Esophagus muscularis mucosa (tissue), 4 donors: Measurements from ENCODE around the gene IFNL1. TPM values are rescaled to one million over a fixed set of nuclear protein-coding genes. Genes with fewer than 3 reads are reported as not detected.

Experiments
- DNase-seq: peaks from one replicate; pipeline ENCODE4 v3.0.0-alpha.2; 2017; ENCODE audit errors: extremely low spot score
- H3K27ac ChIP-seq, 4 donors: fragments of 200-600 bp; sonication (generic); replicated peaks in 1 of 4; 1 replicate in 3 of 4; 2 replicates in 1 of 4; pipeline ENCODE4 v1.5.1; 2016 to 2019; ENCODE audit warnings: mild to moderate bottlenecking in 1 of 4
- H3K27me3 ChIP-seq, 4 donors: fragments of 200-600 bp; sonication (generic); one replicate each; pipeline versions ENCODE4 v1.5.1 to v1.6.0; 2016 to 2019
- H3K36me3 ChIP-seq, 4 donors: fragments of 200-600 bp; sonication (generic); one replicate each; pipeline ENCODE4 v1.5.1; 2016 to 2019
- H3K4me1 ChIP-seq, 4 donors: fragments of 200-600 bp; sonication (generic); one replicate each; pipeline ENCODE4 v1.5.1; 2016 to 2019
- H3K4me3 ChIP-seq, 4 donors: fragments of 200-600 bp; sonication (generic); 1 replicate in 2 of 4; 2 replicates in 2 of 4; pipeline ENCODE4 v1.5.1; 2016 to 2019; ENCODE audit warnings: mild to moderate bottlenecking in 4 of 4, moderate library complexity in 1 of 4
- H3K9me3 ChIP-seq, 4 donors: fragments of 200-600 bp; sonication (generic); 1 replicate in 3 of 4; 2 replicates in 1 of 4; pipeline ENCODE4 v1.5.1; 2016 to 2019
- CTCF ChIP-seq, 3 experiments: fragments of 200-600 bp in 2 of 3; fragments of 450-650 bp in 1 of 3; sonication (generic) in 2 of 3; IDR thresholded peaks; one replicate each; pipeline ENCODE4 v1.5.1; 2017 to 2019; ENCODE audit warnings: antibody characterized with exemption in 3 of 3, mild to moderate bottlenecking in 2 of 3, moderate library complexity in 1 of 3
- EP300 ChIP-seq: sonication (generic); formaldehyde crosslinking; IDR thresholded peaks from one replicate; pipeline ENCODE4 v1.6.1; 2017; ENCODE audit warnings: antibody characterized with exemption
- POLR2A ChIP-seq: fragments of 450-650 bp; IDR thresholded peaks from one replicate; pipeline ENCODE4 v1.6.1; 2017; ENCODE audit warnings: antibody characterized with exemption, moderate library complexity, mild to moderate bottlenecking, low read depth
- POLR2AphosphoS5 ChIP-seq, 2 donors: sonication (generic); formaldehyde crosslinking; IDR thresholded peaks; one replicate each; pipeline ENCODE4 v1.6.1; 2017; ENCODE audit warnings: antibody characterized with exemption in 2 of 2
- WGBS: methylation state at CpG from one replicate; pipeline ENCODE4 v1.1.5; 2018; 5-methylcytosine and 5-hydroxymethylcytosine counted together
- intact Hi-C: fragments of 100-400 bp; cut with DNase I; formaldehyde crosslinking; loops from one replicate; pipeline ENCODE4 v1.15.1; 2023
- total RNA-seq, 4 donors: library from RNA; depleted of rRNA; stranded (reverse); fragments of >200 nt; gene quantifications; one replicate each; pipeline versions ENCODE4 v1.1.0 to v1.2.1, GENCODE V29; 2016

Gene IFNL1
- not detected for total RNA-seq

GRCh38 chr19:39296055-39296645 lies at the start of gene IFNL1:
IFNL1 (plus strand) TSS chr19:39296407; CDS start chr19:39296422, 15 bp downstream.
- Histone ChIP-seq H3K36me3 (no peaks in the 10 kb centered on the region), H3K27me3 (peaks cover 0 to 49% (median 0%) of the 10 kb centered on the region in 4 donors), H3K4me3 (no peak within 1 kb of the TSS), H3K4me1 (no peaks in the 10 kb centered on the region), H3K27ac (no peak within 1 kb of the TSS), H3K9me3 (no peaks in the 10 kb centered on the region)
- no peak for DNase-seq
- intact Hi-C loops: no loop called here
- WGBS: 87% methylated on average over 9 of the region's 11 CpGs
- TF ChIP-seq POLR2AphosphoS5 (IDR thresholded peaks at IDR 0.05): no peak
- no peak for TF ChIP-seq CTCF (IDR thresholded peaks at IDR 0.05)
- TF ChIP-seq POLR2A: no peak
- no peak for TF ChIP-seq EP300

GRCh38 chr19:39246951-39247669 lies 49.1 kb upstream of the IFNL1 start:
- Histone ChIP-seq H3K4me1 (peaks cover 11 to 18% (median 14%) of the 10 kb centered on the region in 4 donors), H3K4me3 (peak overlapping the region; percentile 2 to 27 (median 22)), H3K27me3 (peaks cover 0 to 74% (median 23%) of the 10 kb centered on the region in 4 donors), H3K9me3 (no peaks in the 10 kb centered on the region), H3K36me3 (no peaks in the 10 kb centered on the region), H3K27ac (no peak overlapping the region)
- DNase-seq: no peak
- 29% methylated on average over 16 of the region's 42 CpGs for WGBS
- intact Hi-C loops: no loop called here
- TF ChIP-seq POLR2AphosphoS5 (IDR thresholded peaks at IDR 0.05): no peak
- no peak for TF ChIP-seq POLR2A
- no peak for TF ChIP-seq EP300
- no peak for TF ChIP-seq CTCF (IDR thresholded peaks at IDR 0.05)

- H3K36me3 ChIP-seq: no peaks in the 10 kb centered on the region
- no peaks in the 10 kb centered on the region for H3K9me3 ChIP-seq
- H3K27ac ChIP-seq: no peak overlapping the region
- peak overlapping the region; percentile 2 to 27 (median 22) for H3K4me3 ChIP-seq
- peaks cover 0 to 74% (median 23%) of the 10 kb centered on the region in 4 donors for H3K27me3 ChIP-seq
- intact Hi-C loops: no loop called here
- TF ChIP-seq EP300 (no peak), POLR2A (no peak), POLR2AphosphoS5 (IDR thresholded peaks at IDR 0.05) (no peak), CTCF (IDR thresholded peaks at IDR 0.05) (no peak)
- DNase-seq: no peak
- H3K4me1 ChIP-seq: peaks cover 11 to 18% (median 14%) of the 10 kb centered on the region in 4 donors
- 15% methylated on average over 19 of the region's 92 CpGs for WGBS
Observed at GRCh38 chr19:39247701-39248664, 48.2 kb upstream of the IFNL1 start.

GRCh38 chr19:39248806-39249205 lies 47.4 kb upstream of the IFNL1 start, which contains the start of gene IFNL4:
IFNL4 (minus strand) TSS chr19:39248856.
- no peak for DNase-seq
- Histone ChIP-seq H3K4me3 (peak within 1 kb of the TSS; percentile 2 to 27 (median 22)), H3K9me3 (no peaks in the 10 kb centered on the region), H3K27ac (no peak within 1 kb of the TSS), H3K36me3 (no peaks in the 10 kb centered on the region), H3K27me3 (peaks cover 0 to 66% (median 23%) of the 10 kb centered on the region in 4 donors), H3K4me1 (peaks cover 11 to 18% (median 14%) of the 10 kb centered on the region in 4 donors)
- TF ChIP-seq EP300 (no peak), POLR2AphosphoS5 (IDR thresholded peaks at IDR 0.05) (no peak)
- intact Hi-C loops: no loop called here
- 58% methylated on average over 13 of the region's 13 CpGs for WGBS
